Measurements from ENCODE around the gene ADAMTSL1.
A peak's percentile ranks its signal among the peaks of the same experiment; 100 is the strongest.

The ADAMTSL1 gene

DNA sequence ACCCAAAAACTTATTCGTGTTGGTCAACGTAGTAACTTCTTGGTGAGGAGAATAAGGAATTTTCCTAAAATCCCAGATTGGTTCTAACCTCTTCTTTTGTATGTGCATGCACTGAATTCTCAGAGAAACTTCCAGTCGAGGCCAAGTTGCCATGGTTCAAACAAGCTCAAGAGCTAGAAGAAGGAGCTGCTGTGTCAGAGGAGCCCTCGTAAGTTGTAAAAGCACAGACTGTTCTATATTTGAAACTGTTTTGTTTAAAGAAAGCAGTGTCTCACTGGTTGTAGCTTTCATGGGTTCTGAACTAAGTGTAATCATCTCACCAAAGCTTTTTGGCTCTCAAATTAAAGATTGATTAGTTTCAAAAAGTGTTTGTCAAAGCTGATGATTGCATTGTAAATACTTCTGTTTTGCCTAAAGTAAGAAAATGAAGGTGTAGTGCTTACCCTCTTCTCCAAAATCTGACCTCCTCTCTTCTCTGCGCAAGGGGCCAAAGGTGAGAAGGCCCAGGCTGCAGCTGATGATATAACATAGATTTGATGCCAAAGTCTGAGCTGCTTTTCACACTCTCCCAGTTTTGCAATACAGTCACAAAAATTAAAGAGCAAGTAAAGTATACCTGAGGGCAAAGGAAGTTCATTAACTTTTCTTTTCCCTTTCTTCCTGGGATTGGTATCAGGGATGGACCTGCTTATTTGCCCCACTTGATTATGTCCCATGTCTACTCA lies 210.8 kb downstream of the ADAMTSL1 start:
- no peaks in the 10 kb centered on the region for H3K36me3 ChIP-seq (ENCODE audit: insufficient read depth)
- H4K20me1 ChIP-seq (ENCODE audit: insufficient read depth), result no peaks in the 10 kb centered on the region
- no peaks in the 10 kb centered on the region for H3K27me3 ChIP-seq (ENCODE audit: insufficient read depth, low read depth)
- no peak overlapping the region for H3K4me3 ChIP-seq (IDR thresholded peaks at IDR 0.05; ENCODE audit: insufficient read depth, low read depth, low read length)
- H3K9ac ChIP-seq, result no peak overlapping the region
- H3K27ac ChIP-seq, result no peak overlapping the region
- TF ChIP-seq, protein P1, sequence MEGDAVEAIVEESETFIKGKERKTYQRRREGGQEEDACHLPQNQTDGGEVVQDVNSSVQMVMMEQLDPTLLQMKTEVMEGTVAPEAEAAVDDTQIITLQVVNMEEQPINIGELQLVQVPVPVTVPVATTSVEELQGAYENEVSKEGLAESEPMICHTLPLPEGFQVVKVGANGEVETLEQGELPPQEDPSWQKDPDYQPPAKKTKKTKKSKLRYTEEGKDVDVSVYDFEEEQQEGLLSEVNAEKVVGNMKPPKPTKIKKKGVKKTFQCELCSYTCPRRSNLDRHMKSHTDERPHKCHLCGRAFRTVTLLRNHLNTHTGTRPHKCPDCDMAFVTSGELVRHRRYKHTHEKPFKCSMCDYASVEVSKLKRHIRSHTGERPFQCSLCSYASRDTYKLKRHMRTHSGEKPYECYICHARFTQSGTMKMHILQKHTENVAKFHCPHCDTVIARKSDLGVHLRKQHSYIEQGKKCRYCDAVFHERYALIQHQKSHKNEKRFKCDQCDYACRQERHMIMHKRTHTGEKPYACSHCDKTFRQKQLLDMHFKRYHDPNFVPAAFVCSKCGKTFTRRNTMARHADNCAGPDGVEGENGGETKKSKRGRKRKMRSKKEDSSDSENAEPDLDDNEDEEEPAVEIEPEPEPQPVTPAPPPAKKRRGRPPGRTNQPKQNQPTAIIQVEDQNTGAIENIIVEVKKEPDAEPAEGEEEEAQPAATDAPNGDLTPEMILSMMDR (conservative IDR thresholded peaks at IDR 0.05; ENCODE audit: low read depth, low read length), result no peak
- H2AFZ ChIP-seq (ENCODE audit: low read depth), result no peak overlapping the region
- peaks cover 6% of the 10 kb centered on the region for H3K4me1 ChIP-seq (ENCODE audit: low read depth, poor library complexity, severe bottlenecking)
- no peaks in the 10 kb centered on the region for H3K79me2 ChIP-seq (ENCODE audit: insufficient read depth, low read depth)
- H3K4me2 ChIP-seq, result no peak overlapping the region

DNA sequence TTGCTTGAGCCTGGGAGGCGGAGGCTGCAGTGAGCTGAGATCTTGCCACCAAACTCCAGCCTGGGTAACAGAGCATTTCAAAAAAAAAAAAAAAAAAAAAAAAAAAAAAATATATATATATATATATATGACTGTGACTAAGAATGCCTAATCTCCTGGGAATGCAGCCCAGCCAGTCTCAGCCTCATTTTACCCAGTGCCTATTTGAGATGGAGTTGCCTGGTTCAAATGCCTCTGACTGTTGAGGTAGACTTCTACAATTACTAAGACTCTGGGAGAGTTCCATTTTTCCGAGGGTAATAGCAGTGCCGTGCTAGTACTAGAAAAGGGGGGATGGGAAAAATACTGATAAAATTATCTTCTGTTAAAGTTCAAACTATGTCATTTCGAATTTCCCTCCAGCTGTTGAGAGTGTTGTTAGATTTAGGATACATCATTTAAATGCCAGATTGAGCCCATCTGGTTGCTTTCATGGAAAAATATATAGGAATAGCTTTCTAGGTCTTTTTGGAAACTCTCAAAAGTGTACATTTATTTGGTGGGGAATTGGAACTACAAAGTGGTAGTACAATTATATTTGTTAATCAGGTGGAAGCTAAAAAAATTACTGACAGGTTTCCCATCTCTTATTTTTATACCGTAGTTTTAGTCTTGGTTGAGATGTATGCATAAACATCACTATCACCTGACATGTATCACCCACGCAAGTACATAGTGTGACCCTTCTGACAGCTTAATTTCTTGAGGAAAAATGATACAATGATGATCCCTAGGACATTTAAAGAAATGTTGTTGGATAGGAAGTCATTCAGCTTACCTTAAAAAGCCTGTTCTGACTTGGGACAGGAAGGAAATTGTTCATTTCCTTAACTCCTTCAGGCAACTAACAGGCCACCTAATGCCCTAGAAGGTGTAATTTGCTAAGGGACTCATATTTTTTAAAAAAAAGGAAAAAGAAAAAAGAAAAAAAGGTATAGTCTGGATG lies 214.9 kb downstream of the ADAMTSL1 start:
- H2AFZ ChIP-seq (ENCODE audit: low read depth), result no peak overlapping the region
- no peaks in the 10 kb centered on the region for H3K36me3 ChIP-seq (ENCODE audit: insufficient read depth)
- H3K9ac ChIP-seq, result no peak overlapping the region
- no peaks in the 10 kb centered on the region for H3K27me3 ChIP-seq (ENCODE audit: insufficient read depth, low read depth)
- no peak overlapping the region for H3K4me3 ChIP-seq (IDR thresholded peaks at IDR 0.05; ENCODE audit: insufficient read depth, low read depth, low read length)
- no peak overlapping the region for H3K4me2 ChIP-seq
- no peaks in the 10 kb centered on the region for H3K79me2 ChIP-seq (ENCODE audit: insufficient read depth, low read depth)
- H3K4me1 ChIP-seq (ENCODE audit: low read depth, poor library complexity, severe bottlenecking), result peaks cover 45% of the 10 kb centered on the region
- TF ChIP-seq, protein P1 (conservative IDR thresholded peaks at IDR 0.05; ENCODE audit: low read depth, low read length), result no peak
- no peaks in the 10 kb centered on the region for H4K20me1 ChIP-seq (ENCODE audit: insufficient read depth)
- H3K27ac ChIP-seq, result no peak overlapping the region

DNA sequence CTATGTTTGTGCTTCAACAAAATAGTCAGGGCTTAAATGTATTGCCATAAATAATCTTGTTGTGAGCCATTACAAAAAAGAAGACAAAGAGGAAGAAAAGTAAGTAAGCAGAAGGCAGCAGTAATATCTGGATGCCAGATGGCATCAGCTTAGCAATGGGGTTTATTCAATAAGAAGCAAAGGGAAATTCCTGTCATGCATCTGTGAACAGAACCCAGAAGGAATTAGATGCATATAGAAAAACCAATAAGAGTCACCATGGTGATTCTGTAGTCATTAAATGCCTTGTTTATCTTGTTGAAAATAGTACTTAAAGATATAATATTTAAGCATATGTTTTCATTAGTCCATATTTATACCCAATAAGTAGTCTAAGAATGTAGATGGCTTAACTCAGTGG lies 216.0 kb downstream of the ADAMTSL1 start:
- Histone ChIP-seq H3K79me2 (ENCODE audit: insufficient read depth, low read depth) (no peaks in the 10 kb centered on the region), H3K9ac (no peak overlapping the region), H3K4me1 (ENCODE audit: low read depth, poor library complexity, severe bottlenecking) (peaks cover 46% of the 10 kb centered on the region), H4K20me1 (ENCODE audit: insufficient read depth) (no peaks in the 10 kb centered on the region), H3K4me3 (IDR thresholded peaks at IDR 0.05; ENCODE audit: insufficient read depth, low read depth, low read length) (no peak overlapping the region), H3K27me3 (ENCODE audit: insufficient read depth, low read depth) (no peaks in the 10 kb centered on the region), H2AFZ (ENCODE audit: low read depth) (no peak overlapping the region), H3K27ac (no peak overlapping the region), H3K4me2 (0 out of 2 replicates have a peak overlapping the region, but pooled peaks have one; percentile 5), H3K36me3 (ENCODE audit: insufficient read depth) (no peaks in the 10 kb centered on the region)
- TF ChIP-seq, protein P1 (conservative IDR thresholded peaks at IDR 0.05; ENCODE audit: low read depth, low read length), result no peak

DNA sequence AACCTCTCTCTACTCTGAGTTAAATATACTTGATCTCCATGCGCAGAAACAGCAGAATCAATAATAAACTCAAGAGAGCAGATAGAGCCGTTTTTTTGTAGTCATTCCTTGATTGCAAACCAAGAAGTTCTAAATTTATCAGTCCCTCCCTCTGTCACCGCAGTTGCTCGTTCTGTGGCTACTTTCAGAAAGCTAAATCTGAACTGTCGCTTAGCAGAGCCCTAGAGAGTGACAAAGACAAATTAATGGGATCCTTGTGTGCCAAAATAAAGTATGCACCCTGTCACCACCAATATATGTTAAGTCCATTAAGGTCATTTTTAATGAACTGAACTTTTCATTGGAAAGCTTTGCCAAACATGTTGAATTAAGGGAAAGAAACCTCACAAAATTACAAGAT lies 218.3 kb downstream of the ADAMTSL1 start:
- H3K79me2 ChIP-seq (ENCODE audit: insufficient read depth, low read depth), result no peaks in the 10 kb centered on the region
- peak overlapping the region; percentile 56 for H3K4me2 ChIP-seq
- peak overlapping the region; percentile 63 for H3K27ac ChIP-seq
- no peaks in the 10 kb centered on the region for H3K36me3 ChIP-seq (ENCODE audit: insufficient read depth)
- TF ChIP-seq, protein P1 (conservative IDR thresholded peaks at IDR 0.05; ENCODE audit: low read depth, low read length), result no peak
- no peaks in the 10 kb centered on the region for H3K27me3 ChIP-seq (ENCODE audit: insufficient read depth, low read depth)
- H2AFZ ChIP-seq (ENCODE audit: low read depth), result peak overlapping the region; percentile 24; the same call in 1 of the 2 replicates
- no peaks in the 10 kb centered on the region for H4K20me1 ChIP-seq (ENCODE audit: insufficient read depth)
- H3K9ac ChIP-seq, result peak overlapping the region; percentile 26; the same call in 1 of the 2 replicates
- H3K4me3 ChIP-seq (IDR thresholded peaks at IDR 0.05; ENCODE audit: insufficient read depth, low read depth, low read length), result no peak overlapping the region
- H3K4me1 ChIP-seq (ENCODE audit: low read depth, poor library complexity, severe bottlenecking), result peaks cover 46% of the 10 kb centered on the region

Data from KMS-11 (cell line).